ENCODE measurements around the gene GRHL3.

GRHL3 gene

GRCh38 chr1:24316645-24317044 lies 2.5 kb upstream of the GRHL3 start:
- TF ChIP-seq CTCF (IDR thresholded peaks at IDR 0.05; ENCODE audit: borderline replicate concordance, control extremely low read depth, extremely low read depth, insufficient read depth, missing control alignments): no peak
- in situ Hi-C loops (cut with MboI; ENCODE audit: low sequenced_read_pairs, unreplicated experiment): no loop called here
- DNase-seq (ENCODE audit: low spot score): no peak

DNA sequence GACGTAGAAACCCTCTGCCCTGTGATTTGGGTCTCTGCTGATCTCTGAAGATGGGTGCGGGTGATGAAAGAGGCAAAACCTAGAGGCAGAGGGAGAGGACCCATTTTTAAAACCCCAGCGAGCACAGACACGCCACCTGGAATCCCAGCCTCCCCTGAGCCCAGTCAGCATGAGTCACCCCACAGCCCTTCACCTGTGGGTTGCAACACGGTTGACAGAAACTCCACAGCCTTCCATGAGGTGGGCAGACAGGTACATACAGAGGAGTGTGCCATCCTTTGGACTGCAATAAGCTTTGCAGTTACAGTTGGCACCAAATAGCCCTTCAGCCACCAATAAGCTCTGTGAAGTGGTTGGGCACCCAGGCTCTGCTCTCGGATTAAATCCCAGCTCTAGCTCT lies 2.1 kb upstream of the GRHL3 start:
- no peak for TF ChIP-seq CTCF (IDR thresholded peaks at IDR 0.05; ENCODE audit: borderline replicate concordance, control extremely low read depth, extremely low read depth, insufficient read depth, missing control alignments)
- in situ Hi-C loops (cut with MboI; ENCODE audit: low sequenced_read_pairs, unreplicated experiment): no loop called here
- no peak for DNase-seq (ENCODE audit: low spot score)

DNA sequence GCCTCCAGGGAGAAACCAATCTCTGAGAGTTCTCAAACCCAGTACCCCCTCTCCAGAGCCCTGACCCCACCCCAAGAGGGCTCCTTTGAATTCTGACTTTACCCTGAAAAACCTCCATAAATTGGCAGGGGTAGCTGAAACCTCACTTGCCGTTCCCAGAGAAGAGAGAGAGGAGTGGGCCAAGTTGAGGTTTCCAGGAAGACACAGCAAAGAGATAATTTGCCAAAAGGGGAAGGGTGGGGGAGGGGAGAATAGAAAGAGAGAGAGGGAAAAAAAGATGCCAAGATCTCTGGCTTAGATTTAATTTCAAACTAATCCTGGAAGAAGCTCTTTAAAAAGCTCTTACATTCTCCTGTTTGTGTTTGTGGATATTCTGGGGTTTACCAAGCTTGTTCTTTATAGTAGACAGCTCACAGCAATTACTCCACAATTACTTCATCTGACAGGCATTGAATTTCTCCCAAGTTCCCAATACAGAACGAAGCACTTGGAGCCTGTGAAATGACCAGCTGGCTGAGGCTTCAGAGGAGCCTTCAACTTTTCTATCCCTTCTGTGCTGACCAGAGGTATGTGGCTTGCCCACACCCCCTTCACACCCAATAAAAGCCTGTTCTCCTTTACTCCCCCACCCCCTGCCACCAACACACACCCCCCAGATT lies 1.1 kb upstream of the GRHL3 start:
- in situ Hi-C loops (cut with MboI; ENCODE audit: low sequenced_read_pairs, unreplicated experiment): no loop called here
- no peak for DNase-seq (ENCODE audit: low spot score)
- no peak for TF ChIP-seq CTCF (IDR thresholded peaks at IDR 0.05; ENCODE audit: borderline replicate concordance, control extremely low read depth, extremely low read depth, insufficient read depth, missing control alignments)

GRCh38 chr1:24318615-24319311 lies 394 bp upstream of the GRHL3 start:
- TF ChIP-seq CTCF (IDR thresholded peaks at IDR 0.05; ENCODE audit: borderline replicate concordance, control extremely low read depth, extremely low read depth, insufficient read depth, missing control alignments): no peak
- in situ Hi-C loops (cut with MboI; ENCODE audit: low sequenced_read_pairs, unreplicated experiment): no loop called here
- no peak for DNase-seq (ENCODE audit: low spot score)

- TF ChIP-seq CTCF (IDR thresholded peaks at IDR 0.05; ENCODE audit: borderline replicate concordance, control extremely low read depth, extremely low read depth, insufficient read depth, missing control alignments): no peak
- in situ Hi-C loops (cut with MboI; ENCODE audit: low sequenced_read_pairs, unreplicated experiment): no loop called here
- DNase-seq (ENCODE audit: low spot score): no peak
These were observed 805 bp downstream of the GRHL3 start for GRCh38 chr1:24319962-24320361.

DNA sequence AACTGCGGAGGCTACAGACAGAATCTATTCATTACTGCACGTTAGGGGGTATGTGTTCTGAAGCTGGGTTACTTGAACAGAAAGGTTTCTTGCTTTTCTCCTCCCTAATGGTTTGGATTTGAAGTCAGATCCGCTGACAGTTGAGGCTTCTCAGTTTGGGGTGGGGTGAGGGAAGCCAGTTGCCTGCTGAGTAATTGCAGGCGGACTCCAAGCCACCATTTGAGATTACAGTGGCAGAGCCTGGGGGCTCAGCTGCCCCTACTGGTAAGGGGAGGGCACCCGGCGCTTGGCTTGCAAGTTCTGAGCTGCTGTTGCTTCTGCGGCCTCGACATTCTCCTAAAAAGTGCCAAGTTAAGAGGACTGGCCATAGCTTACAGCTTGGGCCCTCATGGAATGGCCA lies 2.0 kb downstream of the GRHL3 start:
- DNase-seq (ENCODE audit: low spot score): no peak
- no peak for TF ChIP-seq CTCF (IDR thresholded peaks at IDR 0.05; ENCODE audit: borderline replicate concordance, control extremely low read depth, extremely low read depth, insufficient read depth, missing control alignments)
- in situ Hi-C loops (cut with MboI; ENCODE audit: low sequenced_read_pairs, unreplicated experiment): no loop called here

Data from GM13976 (cell line).